ENCODE measurements around the gene ARHGAP19.

Gene ARHGAP19

GRCh38 chr10:97188261-97188711 is 104.2 kb downstream of the ARHGAP19 start:
- DNase-seq: no peak

DNA sequence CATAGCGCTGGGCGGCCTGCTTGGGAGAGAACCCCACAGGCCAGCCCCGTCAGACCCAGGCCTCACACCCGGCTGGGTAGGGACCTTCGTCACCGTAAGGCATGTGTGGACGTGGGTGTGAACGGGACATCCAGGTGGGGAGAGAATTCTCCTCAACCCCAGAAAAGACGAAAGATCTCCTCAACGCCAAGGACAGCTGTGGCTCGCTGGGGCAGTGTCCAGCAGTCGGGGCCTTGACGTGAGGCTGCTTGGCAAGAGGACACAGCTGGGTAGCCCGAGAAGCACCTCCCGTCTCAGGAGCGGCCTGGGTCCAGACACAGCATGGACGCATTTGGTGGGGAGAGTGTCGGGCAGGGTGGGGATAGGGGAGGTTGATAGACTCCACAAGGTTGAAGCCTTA is 105.5 kb downstream of the ARHGAP19 start:
- DNase-seq: no peak

- DNase-seq: no peak
Measured at GRCh38 chr10:97185326-97186058, 106.9 kb downstream of the ARHGAP19 start, which contains the start of gene SLIT1. SLIT1 (minus strand) TSS chr10:97185959; CDS start chr10:97185674, 285 bp downstream.

DNA sequence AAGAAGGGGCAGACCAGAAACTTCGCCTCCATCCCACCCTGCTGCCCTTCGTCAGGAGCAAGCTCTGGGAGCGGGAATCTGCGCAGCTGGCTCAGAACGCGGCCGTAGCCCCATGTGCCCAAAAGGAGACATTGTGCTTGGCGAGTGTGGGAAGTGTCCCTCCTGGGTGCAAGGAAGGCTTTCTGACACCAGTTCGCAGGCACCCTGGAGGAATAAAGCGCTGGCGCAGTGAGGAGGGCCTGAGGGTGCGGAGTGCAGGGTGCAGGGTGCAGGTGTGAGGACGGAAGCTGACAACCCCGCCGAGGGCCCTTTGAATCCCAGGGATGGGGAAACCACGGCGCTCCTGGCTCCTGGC is 107.5 kb downstream of the ARHGAP19 start:
- no peak for DNase-seq

GRCh38 chr10:97183314-97183713 is 109.1 kb downstream of the ARHGAP19 start:
- no peak for DNase-seq

DNA sequence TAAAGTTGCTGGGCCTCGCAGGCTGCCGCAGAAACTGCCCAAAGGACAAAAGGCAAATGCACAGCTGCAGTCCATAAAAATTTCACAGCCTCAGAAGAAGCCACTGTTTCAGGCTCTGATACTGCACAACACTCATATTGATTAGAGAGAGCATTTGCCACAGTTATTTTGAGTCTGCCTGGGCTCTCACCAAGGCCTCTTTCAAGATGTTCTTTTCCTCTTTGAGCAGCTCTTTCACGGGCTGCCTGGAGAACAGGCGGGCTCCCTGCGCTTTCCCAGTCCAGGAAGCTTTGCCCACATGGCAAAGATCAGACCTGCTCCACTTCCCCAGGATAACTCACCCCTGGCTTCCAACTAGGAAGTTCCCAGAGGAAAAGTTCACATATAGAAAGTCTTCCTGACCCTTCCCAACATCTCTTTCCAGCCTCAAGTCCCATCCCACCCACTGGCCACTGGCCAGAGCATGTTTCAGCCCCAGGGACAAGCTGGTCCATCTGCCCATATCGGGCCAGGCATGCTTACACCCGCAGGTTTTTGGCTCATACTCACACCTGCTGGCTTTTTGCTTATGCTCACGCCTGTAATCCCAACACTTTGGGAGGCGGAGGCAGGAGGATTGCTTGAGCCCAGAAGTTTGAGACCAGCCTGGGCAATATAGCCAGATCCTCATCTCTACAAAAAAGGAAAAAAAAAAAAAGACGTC is 110.0 kb downstream of the ARHGAP19 start:
- no peak for DNase-seq

- no peak for DNase-seq
Measured at GRCh38 chr10:97180986-97181385, 111.5 kb downstream of the ARHGAP19 start.

- DNase-seq: no peak
Measured at GRCh38 chr10:97180363-97180755, 112.1 kb downstream of the ARHGAP19 start.

DNA sequence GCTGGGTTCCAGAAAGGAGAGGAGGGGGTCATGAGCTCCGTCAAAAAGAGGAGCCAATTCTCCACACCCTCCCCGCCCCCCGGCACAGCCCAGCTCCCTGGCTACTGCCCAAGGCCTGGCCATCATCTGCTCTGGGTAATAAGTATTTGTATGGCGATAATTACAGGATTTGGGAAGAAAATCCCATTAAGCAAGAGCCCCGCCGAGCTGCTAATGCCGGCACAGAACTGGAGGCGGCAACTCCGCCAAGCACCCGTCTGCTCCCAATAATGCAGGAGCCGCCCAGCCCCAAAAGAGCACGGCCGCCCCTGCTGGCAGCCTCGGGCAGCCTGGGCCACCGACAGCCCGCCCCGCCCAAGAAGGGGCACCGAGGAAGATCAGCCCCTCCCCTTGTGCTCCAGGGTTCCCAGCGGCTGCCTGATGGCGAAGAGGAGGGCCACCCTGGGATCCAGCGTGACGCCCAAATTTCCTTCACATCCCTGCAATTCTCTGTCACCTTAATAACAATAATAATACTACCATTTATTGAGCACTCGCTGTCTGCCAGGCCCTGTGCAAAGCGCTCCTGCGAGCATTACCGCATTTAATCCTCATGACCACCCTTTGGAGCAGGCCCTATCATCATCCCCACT is 112.6 kb downstream of the ARHGAP19 start:
- no peak for DNase-seq

DNA sequence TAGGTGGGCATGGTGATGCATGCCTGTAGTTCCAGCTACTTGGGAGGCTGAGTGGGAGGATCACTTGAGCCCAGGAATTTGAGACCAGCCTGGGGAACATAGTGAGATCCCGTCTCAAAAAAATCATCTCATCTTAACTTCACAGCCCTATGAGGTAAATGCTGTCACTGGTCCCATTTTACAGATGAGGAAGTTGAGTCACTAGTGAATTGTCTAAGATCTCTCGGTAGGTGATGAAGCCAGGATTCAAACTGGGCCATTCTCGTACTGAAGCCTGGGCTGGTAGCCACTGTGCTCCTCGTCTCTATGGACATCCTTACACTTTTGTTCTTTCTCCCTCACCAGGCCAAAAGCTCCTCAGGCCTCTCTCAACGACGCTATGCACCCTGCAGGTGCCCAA is 113.1 kb downstream of the ARHGAP19 start:
- no peak for DNase-seq

- no peak for DNase-seq
Measured at GRCh38 chr10:97178074-97178473, 114.4 kb downstream of the ARHGAP19 start.

GRCh38 chr10:97176226-97176625 is 116.2 kb downstream of the ARHGAP19 start:
- DNase-seq: no peak

DNA sequence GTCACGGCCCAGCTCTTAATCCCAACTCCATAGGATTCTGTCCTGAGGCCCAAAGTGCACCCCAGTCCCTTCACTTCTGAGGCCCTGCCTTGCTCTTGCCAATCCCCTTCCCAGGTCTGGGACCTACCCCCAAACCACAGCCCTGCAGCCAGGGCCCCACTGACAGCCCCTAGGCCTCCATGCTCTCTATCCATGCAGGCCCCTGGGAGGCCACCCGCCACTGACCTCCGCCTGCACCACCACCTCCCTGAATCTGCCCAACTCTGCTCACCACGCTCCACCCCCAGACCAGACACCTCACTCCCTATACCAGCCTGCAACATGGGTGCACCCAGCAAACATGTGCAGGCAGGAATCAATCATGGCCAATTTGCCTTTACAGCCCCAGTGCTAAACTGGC is 116.9 kb downstream of the ARHGAP19 start:
- DNase-seq: no peak

DNA sequence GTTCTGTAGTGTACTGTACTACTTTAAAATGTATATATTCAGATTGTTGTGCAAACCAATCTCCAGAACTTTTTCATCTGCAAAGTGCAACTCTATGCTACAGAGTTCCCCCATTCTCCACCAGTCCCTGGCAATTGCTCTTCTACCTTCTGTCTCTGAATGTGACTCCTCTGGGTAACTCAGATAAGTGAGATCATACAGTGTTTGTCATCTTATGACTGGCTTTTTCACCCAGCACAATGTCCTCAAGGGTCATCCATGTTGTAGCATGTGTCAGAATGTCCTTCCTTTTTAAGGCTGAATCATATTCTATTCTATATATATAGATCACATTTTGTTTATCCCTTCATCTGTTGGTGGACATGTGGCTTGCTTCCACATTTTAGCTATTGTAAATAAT is 117.5 kb downstream of the ARHGAP19 start:
- no peak for DNase-seq

GRCh38 chr10:97174276-97174775 is 118.1 kb downstream of the ARHGAP19 start:
- no peak for DNase-seq

DNA sequence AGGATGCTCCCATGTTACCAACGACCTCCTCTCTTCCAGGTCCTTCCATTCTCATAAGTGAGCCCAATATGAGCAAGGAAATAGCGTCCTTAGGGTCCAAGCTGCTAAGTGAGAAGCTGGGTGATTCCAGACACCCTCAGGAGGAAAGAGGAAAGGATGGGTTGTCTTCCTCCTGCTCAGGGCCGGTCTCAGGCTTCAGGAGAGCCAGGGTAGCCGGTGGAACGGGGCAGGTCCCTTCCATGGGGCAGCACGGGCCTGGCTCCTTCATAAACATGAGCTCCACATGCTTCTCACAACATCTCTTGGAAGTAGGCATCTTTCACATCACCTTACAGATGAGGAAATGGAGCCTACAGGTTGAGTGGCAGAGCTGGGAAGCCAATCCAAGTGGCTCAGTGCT is 119.4 kb downstream of the ARHGAP19 start:
- no peak for DNase-seq
